Lower leg skin (tissue), 4 donors: ENCODE data around the gene TINAGL1. TPM values are rescaled to one million over a fixed set of nuclear protein-coding genes. Genes with fewer than 3 reads are reported as not detected.

Experiments
- DNase-seq, 2 donors: peaks; one replicate each; pipeline ENCODE4 v3.0.0-alpha.2; 2019; ENCODE audit warnings: low spot score in 2 of 2
- H3K4me3 ChIP-seq: fragments of 200-600 bp; sonication (generic); 2 replicates; pipeline ENCODE4 v1.5.1; 2017; ENCODE audit warnings: mild to moderate bottlenecking, low read depth; ENCODE audit not compliant: poor library complexity, severe bottlenecking
- POLR2A ChIP-seq, 2 donors: fragments of 450-650 bp; IDR thresholded peaks; one replicate each; pipeline ENCODE4 v1.6.1; 2016 to 2017; ENCODE audit warnings: antibody characterized with exemption in 2 of 2, mild to moderate bottlenecking in 1 of 2, moderate library complexity in 1 of 2
- WGBS, 2 donors: methylation state at CpG; one replicate each; pipeline ENCODE4 v1.1.5; 2018; 5-methylcytosine and 5-hydroxymethylcytosine counted together
- intact Hi-C: fragments of 100-400 bp; cut with DNase I; formaldehyde crosslinking; loops from one replicate; pipeline ENCODE4 v1.15.0; 2023; ENCODE audit warnings: low total_unique reads
- total RNA-seq, 4 donors: library from RNA; depleted of rRNA; stranded (reverse); fragments of >200 nt; gene quantifications; one replicate each; pipeline ENCODE4 v1.1.0, GENCODE V29; 2016
- TF ChIP-seq, protein P1 (sequence below), 3 donors: fragments of 450-650 bp; IDR thresholded peaks; one replicate each; pipeline ENCODE4 v1.5.1; 2016; ENCODE audit warnings: antibody characterized with exemption in 3 of 3, mild to moderate bottlenecking in 3 of 3, moderate library complexity in 2 of 3

The TINAGL1 gene
- total RNA-seq, 4 donors from 2014 or later = 39.1 to 107 (median 69.2) TPM

DNA sequence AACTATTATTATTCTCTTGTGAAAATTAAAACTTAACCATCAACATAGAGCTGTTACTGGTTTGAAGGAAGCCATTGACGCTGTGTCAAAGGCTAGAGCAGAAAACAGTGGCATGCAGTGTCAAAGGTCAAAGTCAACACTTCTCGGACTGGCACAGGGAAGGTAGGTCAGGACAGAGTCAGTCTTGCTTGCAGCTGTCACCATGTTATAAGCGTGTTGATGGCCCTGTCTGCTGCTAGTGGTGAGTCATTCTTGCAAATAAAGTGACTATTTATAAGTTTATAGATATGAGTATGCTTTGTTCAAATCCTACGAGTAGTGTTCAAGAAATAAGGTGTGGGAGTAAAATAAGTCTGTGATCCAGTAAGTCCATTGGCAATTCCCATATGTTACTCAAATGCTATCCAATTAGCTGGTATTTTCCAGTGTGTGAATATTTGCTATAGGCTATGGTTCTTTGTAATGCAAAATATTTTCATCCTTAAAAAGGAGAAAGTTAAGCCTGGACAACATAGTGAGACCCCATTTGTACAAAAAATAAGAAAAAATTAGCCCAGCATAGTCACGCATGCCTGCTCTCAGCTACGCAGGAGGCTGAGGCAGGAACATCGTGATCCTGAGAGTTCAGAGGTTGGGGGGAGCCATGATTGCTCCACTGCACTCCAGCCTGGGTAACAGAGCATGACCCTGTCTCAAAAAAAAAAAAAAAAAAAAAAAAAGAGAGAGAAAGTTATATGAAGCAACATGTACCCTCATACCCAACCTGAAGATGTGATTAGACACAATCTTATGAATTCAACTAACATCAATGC is 26.3 kb upstream of the TINAGL1 start:
- WGBS, 2 donors = 47 to 56% methylated on average over 7 of the region's 7 CpGs
- no peak for TF ChIP-seq POLR2A (IDR thresholded peaks at IDR 0.05)
- TF ChIP-seq, protein P1, sequence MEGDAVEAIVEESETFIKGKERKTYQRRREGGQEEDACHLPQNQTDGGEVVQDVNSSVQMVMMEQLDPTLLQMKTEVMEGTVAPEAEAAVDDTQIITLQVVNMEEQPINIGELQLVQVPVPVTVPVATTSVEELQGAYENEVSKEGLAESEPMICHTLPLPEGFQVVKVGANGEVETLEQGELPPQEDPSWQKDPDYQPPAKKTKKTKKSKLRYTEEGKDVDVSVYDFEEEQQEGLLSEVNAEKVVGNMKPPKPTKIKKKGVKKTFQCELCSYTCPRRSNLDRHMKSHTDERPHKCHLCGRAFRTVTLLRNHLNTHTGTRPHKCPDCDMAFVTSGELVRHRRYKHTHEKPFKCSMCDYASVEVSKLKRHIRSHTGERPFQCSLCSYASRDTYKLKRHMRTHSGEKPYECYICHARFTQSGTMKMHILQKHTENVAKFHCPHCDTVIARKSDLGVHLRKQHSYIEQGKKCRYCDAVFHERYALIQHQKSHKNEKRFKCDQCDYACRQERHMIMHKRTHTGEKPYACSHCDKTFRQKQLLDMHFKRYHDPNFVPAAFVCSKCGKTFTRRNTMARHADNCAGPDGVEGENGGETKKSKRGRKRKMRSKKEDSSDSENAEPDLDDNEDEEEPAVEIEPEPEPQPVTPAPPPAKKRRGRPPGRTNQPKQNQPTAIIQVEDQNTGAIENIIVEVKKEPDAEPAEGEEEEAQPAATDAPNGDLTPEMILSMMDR (IDR thresholded peaks at IDR 0.05) = no peak
- no peak for DNase-seq
- intact Hi-C loops = loop anchor here (5.0 to 10.0 kb wide), 2 partner anchors 135 to 368 kb away; partner anchors contain the start of gene SERINC2
- H3K4me3 ChIP-seq = no peak overlapping the region

DNA sequence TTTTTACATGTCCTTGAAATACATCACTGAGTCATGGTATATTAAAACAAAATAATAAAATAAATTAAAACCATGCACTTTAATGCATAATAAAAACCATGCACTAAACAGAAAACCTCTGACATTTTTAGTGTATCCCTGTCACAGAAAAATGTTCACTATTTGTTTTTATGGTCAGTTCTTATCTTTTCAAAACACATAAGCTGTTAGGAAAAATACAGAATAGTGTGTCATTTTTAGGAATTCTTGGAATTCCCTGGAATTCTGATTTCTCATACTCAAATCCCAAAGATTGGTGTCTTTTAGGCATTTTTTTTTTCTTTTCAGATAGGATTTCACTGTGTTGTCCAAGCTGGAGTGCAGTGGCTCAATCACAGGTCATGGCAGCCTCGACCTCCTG is 25.1 kb upstream of the TINAGL1 start:
- no peak overlapping the region for H3K4me3 ChIP-seq
- 86 to 93% methylated on average over 1 of the region's 1 CpG for WGBS, 2 donors
- no peak for DNase-seq
- intact Hi-C loops = no loop called here
- TF ChIP-seq, protein P1 (IDR thresholded peaks at IDR 0.05) = no peak
- no peak for TF ChIP-seq POLR2A (IDR thresholded peaks at IDR 0.05)

DNA sequence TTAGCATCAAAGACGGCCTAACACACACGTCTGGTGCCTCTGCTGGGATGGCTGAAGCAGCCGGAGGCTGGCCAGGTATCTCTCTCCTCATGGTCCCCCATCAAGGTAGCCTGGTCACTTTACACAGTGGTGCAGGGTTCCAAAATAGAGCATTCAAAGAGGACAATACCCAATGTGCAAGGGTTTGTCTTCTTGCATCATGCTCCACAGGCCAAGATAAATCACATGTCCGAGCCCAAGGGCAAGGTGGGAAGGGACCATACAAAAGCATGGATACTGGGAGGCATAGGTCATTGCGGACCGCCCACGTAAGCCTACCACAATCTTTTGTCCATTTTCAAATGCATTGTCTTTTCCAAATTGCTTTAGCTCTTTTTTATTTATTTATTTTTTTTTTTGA is 23.8 kb upstream of the TINAGL1 start:
- intact Hi-C loops = no loop called here
- TF ChIP-seq POLR2A (IDR thresholded peaks at IDR 0.05) = no peak
- TF ChIP-seq, protein P1 (IDR thresholded peaks at IDR 0.05) = no peak
- 93% methylated on average over 7 of the region's 7 CpGs for WGBS, 2 donors
- no peak overlapping the region for H3K4me3 ChIP-seq
- no peak for DNase-seq

DNA sequence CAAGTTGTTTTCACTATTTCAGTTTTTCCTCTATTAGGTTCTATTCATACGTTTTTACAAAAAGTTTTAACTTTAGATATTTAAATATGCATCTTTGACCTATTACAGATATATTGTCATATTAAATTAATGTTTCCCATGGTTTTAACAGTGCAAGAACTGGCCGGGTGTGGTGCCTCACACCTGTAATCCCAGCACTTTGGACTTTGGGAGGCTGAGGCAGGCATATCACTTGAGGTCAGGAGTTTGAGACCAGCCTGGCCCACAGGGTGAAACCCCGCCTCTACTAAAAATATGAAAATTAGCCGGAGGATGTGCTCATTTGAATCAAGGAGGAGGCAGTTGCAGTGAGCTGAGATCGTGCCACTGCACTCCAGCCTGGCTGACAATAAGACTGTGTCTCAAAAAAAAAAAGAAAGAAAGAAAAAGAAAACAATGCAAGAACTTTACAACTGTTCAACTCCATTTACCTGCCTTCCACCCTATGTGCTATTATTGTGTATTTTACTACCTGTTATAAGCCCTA is 19.8 kb upstream of the TINAGL1 start:
- WGBS, 2 donors = 74 to 81% methylated on average over 5 of the region's 5 CpGs
- DNase-seq = no peak
- H3K4me3 ChIP-seq = no peak overlapping the region
- intact Hi-C loops = no loop called here
- no peak for TF ChIP-seq POLR2A (IDR thresholded peaks at IDR 0.05)
- TF ChIP-seq, protein P1 (IDR thresholded peaks at IDR 0.05) = no peak

DNA sequence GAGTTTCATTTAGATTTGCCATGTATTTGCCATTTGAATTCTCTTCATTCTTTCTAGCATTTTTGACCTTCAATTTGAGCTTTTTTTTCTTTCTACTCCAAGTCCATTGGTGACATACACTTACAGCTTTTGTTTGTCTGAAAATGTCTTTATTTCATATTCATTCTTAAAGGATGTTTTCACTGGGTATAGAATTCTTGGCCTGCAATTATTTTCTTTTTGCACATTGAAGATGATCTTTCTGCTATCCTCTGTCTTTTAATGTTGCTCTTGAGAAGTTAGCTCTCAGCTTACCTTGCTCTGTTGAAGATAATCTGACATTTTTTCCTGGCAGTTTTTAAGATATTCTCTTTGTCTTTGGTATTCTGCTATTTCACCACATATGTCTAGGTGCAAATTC is 16.6 kb upstream of the TINAGL1 start:
- no peak for DNase-seq
- no peak overlapping the region for H3K4me3 ChIP-seq
- intact Hi-C loops = no loop called here
- TF ChIP-seq, protein P1 (IDR thresholded peaks at IDR 0.05) = no peak
- no peak for TF ChIP-seq POLR2A (IDR thresholded peaks at IDR 0.05)
